NCI-H2227 (cell line): Measurements from ENCODE around the gene APOC3.
"Not testable (repeated sequence)": the region's sequence is repeated elsewhere in the genome, so short reads cannot be mapped to it uniquely, and the experiment has no call there.

Source experiments
- DNase-seq: peaks from one replicate; lab custom pipeline; 2025; ENCODE audit not compliant: unreplicated experiment; lab: John Stamatoyannopoulos, UW

Gene APOC3

DNA sequence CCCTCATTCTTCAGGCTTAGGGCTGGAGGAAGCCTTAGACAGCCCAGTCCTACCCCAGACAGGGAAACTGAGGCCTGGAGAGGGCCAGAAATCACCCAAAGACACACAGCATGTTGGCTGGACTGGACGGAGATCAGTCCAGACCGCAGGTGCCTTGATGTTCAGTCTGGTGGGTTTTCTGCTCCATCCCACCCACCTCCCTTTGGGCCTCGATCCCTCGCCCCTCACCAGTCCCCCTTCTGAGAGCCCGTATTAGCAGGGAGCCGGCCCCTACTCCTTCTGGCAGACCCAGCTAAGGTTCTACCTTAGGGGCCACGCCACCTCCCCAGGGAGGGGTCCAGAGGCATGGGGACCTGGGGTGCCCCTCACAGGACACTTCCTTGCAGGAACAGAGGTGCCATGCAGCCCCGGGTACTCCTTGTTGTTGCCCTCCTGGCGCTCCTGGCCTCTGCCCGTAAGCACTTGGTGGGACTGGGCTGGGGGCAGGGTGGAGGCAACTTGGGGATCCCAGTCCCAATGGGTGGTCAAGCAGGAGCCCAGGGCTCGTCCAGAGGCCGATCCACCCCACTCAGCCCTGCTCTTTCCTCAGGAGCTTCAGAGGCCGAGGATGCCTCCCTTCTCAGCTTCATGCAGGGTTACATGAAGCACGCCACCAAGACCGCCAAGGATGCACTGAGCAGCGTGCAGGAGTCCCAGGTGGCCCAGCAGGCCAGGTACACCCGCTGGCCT is 641 bp downstream of the APOC3 start:
- no peak for DNase-seq

DNA sequence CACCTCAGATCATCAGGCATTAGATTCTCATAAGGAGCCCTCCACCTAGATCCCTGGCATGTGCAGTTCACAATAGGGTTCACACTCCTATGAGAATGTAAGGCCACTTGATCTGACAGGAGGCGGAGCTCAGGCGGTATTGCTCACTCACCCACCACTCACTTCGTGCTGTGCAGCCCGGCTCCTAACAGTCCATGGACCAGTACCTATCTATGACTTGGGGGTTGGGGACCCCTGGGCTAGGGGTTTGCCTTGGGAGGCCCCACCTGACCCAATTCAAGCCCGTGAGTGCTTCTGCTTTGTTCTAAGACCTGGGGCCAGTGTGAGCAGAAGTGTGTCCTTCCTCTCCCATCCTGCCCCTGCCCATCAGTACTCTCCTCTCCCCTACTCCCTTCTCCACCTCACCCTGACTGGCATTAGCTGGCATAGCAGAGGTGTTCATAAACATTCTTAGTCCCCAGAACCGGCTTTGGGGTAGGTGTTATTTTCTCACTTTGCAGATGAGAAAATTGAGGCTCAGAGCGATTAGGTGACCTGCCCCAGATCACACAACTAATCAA is 2.2 kb downstream of the APOC3 start:
- DNase-seq: no peak

DNA sequence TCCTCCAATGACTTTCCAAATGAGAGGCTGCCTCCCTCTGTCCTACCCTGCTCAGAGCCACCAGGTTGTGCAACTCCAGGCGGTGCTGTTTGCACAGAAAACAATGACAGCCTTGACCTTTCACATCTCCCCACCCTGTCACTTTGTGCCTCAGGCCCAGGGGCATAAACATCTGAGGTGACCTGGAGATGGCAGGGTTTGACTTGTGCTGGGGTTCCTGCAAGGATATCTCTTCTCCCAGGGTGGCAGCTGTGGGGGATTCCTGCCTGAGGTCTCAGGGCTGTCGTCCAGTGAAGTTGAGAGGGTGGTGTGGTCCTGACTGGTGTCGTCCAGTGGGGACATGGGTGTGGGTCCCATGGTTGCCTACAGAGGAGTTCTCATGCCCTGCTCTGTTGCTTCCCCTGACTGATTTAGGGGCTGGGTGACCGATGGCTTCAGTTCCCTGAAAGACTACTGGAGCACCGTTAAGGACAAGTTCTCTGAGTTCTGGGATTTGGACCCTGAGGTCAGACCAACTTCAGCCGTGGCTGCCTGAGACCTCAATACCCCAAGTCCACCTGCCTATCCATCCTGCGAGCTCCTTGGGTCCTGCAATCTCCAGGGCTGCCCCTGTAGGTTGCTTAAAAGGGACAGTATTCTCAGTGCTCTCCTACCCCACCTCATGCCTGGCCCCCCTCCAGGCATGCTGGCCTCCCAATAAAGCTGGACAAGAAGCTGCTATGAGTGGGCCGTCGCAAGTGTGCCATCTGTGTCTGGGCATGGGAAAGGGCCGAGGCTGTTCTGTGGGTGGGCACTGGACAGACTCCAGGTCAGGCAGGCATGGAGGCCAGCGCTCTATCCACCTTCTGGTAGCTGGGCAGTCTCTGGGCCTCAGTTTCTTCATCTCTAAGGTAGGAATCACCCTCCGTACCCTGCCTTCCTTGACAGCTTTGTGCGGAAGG is 2.9 kb downstream of the APOC3 start:
- no peak for DNase-seq

DNA sequence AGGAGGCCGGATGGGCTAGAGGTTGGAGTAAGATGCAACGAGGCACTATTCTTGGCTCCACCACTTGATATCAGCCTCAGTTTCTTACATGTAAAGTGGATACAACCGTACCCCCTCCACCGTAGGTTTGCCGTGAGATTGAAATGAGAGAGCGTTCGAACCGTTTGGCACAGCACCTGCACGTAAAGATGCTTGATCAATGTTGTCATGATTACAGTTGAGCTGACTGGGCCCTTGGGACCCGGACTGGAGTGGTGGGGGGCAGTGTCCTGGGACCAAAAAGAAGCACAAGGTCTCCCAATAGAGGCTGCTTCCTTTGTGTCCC is 3.7 kb downstream of the APOC3 start:
- DNase-seq: no peak

DNA sequence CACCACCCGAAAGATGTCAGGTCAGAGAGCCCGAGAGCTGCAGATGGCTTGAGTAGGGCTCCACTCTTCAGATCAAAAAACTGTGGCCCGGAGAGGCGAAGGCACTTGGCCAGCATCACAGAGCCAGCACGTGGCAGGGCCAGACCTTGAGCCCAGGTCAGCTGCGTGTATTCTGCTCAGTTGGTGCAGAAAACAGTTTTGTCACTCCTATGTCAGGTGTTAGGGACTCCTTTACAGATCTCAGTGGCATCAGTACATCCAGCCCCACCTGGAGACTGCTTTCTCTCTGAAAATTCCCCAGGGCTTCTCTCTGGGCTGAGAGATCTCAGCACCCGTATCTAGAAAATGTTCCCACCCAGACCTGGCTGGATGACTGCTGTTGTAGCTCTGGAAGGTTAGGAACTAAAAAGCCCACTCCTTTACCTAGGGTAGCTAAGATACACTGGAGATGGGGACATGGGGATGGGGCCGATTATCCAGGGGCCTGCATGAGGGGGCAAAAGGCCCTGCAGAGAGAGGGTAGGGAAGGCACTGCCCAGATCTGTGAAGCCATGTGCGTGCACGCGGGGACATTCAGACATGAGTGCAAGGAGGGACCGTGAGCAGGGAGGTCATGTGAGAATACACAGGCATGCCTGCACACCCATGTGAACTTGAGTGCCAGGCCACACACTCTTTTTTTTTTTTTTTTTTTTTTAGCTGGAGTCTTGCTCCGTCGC is 4.3 kb downstream of the APOC3 start:
- no peak for DNase-seq

DNA sequence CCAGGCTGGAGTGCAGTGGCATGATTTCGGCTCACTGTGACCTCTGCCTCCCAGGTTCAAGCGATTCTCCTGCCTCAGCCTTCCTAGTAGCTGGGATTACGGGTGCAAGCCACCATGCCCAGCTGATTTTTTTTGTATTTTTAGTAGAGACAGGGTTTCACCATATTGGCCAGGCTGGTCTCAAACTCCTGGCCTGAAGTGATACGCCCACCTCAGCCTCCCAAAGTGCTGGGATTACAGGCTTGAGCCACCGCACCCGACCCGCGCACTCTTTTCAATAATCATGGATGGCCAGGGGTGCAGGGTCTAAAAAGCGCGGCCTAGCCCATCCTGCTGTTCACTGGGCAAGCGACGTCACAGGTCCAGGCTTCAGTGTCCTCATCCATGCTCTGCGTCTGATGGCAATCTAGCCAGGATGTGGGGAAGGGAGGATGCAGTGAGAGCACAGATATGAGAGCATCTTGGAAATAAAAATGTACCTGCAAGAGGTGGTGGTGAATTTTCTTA is 4.9 kb downstream of the APOC3 start:
- not testable (repeated sequence) for DNase-seq

DNA sequence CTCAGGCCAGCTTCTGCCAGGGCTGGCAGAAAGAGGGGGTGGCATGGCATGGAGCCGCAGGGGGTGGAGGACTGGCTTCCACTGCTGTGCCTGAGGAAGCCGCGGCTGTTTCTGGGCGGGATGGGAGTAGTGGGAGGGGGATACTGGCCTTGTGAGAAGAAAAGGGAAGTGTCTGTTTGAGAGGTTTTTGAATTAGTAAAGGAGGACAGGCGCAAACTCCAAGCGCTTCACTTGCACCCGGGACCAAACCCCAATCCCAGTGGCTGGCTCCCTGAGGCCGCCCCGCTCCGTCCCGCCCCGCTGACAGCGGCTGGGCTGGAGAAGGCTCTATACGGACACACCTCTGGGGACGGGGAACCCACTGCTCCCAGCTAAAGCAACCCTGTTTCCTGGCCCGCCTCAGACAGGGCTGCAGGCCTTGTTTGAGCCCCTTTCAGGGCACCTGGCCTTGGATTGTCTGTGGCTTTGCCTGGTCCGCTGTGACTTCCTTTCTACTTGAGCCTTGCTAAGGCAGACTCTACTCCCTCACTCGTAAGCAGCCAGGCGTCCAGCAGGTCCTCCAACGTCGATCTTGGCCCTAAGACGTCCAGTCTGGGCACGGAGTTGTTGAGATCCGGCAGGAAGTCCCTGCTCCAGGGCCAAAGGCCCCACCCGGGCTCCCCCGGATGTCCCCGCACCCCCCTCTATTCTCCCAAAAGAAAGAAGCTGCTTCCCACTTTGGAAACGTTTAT is 5.5 kb downstream of the APOC3 start:
- DNase-seq: peak; percentile 43

DNA sequence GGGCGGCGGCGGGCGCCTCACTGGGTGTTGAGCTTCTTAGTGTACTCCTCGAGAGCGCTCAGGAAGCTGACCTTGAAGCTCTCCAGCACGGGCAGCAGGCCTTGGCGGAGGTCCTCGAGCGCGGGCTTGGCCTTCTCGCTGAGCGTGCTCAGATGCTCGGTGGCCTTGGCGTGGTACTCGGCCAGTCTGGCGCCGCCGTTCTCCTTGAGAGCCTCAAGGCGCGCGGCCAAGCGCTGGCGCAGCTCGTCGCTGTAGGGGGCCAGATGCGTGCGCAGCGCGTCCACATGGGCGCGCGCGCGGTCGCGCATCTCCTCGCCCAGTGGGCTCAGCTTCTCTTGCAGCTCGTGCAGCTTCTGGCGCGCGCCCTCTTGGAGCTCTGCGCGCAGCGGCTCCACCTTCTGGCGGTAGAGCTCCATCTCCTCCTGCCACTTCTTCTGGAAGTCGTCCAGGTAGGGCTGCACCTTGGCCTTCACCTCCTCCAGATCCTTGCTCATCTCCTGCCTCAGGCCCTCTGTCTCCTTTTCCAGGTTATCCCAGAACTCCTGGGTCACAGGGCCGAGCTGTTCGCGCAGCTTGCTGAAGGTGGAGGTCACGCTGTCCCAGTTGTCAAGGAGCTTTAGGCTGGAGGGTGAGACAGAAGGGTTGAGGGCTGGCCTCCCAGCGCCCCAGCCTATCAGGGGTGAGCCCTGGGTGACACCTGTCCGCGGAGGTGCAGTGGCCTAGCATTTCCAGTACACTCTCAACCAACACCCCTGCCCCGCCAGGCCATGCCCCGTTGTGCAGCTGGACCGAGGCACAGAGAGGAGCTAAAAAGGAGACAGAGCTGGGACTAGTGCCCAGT is 6.3 kb downstream of the APOC3 start:
- peak; percentile 96 for DNase-seq

DNA sequence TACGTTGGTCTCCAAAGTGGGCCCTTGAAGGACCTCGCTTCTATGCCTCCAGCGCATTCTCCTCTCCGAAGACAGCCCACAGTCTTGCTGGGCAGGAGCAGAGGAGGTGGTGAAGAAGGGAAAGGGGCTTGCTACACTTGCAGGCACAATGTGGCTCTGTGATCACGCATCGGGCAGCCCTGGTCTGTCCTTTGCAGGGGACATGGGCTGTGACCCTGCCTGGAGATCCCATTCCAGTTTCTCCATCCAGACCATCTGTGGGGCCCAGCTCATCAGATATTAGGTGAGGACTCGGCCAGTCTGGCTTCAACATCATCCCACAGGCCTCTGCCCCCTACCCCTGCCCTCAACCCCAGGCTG is 6.9 kb downstream of the APOC3 start:
- DNase-seq: no peak

DNA sequence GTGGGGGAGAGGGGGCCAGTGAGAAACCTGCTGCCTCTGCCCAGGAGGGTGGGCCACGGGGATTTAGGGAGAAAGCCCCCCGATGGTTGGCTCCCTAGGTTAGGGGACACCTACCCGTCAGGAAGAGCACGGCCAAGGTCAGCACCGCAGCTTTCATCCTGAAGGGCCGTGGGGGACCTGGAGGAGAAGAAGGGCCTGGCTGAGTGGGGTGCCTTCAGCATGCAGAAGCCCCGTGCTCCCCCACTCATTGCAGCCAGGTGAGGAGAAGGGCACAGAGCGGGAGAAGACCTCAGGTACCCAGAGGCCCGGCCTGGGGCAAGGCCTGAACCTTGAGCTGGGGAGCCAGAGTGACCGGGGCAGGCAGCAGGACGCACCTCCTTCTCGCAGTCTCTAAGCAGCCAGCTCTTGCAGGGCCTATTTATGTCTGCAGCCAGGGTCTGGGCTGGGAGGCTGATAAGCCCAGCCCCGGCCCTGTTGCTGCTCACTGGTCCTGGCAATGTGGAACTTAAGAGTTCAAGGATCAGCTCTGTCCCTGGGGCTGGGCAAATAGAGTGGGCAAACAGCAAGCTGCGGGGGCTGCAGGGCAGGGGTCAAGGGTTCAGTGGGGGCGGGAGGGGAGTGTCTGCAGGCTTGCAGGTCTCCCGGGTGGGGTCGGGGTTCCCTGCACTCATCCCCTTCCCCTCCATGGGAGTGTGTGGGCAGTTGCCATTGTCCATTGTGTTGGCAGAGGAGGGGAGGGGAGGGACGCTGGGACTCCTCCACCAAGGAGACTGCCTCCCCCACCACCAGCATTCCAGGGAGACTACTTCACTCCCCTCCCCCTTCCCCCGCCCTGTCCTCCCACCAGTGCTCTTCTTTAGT is 7.8 kb downstream of the APOC3 start, which contains the start of gene APOA1:
Gene APOA1, minus strand, starts transcription at position 392 of the 861 bp plus-strand sequence. Its CDS starts 235 bp downstream, at position 157.
- no peak for DNase-seq

DNA sequence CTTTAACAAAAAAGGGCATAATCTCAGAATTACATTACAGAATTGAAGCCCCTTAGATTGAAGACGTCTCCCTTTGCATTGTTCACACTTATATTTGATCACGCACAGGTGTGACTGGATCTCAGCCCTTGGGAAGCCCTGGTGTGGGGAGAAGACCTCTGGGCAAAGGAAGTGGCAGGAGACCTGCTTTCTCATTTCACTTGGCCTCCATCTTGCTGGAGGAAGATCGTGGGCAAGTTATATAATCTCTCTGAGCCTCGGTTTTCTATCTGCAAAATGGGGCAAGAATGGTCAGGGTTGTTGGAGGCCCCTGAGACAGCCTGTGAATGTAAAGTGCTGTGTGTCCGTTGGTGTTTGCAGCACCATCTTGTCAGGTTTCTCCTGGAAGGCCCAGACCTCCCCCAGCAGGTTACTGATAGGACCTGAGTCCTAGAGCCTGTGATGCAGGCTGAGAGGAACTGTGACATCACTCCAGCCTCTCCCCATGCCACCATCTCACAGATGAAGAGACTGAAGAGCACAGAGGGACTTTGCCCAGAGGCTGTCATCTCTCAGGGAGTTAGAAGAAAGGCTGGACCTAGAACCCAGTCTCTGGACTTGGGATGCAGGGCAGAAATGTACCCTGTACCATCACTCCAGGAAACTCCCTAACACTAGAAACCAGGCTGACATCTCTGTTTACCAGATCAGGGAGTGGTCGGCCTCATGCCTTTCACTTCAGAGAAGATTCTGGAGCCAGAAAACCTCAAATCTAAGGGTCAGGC is 8.8 kb downstream of the APOC3 start:
- DNase-seq: no peak

DNA sequence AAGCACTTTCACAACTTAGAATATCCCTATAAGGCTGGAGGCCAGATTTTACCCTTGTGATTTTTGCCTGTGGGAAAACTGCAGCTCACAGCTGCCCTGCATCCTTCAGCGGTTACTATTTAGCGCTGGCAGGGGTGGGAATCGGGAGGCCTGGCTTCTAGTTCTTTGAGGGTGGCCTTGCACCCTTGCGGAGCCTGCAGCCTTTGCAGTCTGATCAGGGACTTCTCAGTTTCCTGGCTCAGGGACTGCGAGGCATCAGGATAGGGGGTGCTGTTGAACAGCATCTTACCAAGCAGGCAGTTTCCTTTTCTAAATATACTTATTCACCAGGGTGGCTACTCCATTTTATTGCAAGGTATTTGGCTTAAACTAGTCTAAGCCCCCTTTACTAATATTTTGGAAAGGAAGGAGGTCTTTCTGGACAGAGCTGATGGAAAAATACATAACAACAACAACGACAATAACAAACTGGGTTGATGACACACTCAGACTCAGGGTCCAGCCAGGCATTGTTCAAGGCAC is 10.6 kb downstream of the APOC3 start:
- no peak for DNase-seq

DNA sequence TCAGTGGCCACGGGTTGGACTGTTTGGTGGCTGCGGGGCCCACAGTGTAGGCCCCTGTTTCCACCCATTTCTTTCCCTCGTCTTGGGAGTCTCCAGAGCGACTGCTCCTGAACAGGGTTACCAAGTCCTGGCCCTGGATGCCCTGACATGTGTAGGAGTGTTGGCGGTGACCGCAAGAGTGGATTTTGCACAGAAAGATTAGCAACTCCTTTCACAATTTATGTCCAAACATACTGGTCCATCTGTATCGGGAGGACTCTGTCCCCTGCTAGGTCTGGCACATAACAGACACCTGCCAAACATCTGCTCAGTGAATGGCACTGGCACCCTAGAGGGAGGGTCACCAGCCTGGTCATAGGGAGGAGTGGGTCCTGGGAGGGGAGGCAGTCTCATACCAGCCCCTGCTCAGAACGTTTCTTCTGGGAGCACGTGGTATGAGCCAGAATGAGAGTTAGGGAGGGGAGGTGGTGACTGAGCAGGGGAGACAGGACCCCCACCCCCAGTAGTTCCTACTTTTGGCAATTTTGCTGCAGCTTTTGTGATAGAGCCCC is 11.1 kb downstream of the APOC3 start:
- no peak for DNase-seq

DNA sequence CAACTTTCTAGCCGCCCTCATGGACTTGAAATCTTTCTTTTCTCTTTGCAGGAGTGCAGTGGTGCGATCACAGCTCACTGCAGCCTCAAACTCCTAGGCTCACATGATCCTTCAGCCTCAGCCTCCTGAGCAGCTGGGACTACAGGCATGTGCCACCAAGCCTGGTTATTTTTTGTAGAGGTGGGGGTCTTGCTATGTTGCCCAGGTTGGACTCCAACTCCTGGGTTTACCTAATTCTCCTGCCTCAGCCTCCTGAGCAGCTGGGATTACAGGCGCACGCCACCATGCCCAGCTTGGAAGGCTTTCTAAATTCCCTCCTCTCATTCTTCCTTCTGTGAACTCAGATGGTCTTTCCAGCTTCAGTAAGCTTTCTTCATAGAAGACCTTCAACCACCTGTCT is 12.4 kb downstream of the APOC3 start:
- no peak for DNase-seq

DNA sequence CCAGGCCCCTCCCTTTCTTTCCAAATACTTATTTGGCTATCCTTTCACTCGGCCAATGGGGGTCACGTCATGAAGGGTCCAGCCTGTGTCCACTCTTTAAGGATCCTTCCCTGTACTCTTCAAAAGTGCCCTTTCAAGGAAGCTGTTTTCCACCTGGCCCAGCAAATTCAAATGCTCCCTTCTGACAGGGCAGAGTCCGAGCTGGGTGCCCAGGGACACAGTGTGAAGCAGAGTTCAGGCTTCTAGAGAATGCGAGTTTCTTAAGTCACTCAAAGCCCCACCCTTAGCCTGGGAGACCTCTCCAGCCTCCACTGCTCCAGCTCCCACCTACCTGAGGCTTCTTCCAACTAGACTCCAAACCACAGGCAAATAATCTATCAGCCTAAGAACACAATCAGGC is 13.2 kb downstream of the APOC3 start:
- no peak for DNase-seq

DNA sequence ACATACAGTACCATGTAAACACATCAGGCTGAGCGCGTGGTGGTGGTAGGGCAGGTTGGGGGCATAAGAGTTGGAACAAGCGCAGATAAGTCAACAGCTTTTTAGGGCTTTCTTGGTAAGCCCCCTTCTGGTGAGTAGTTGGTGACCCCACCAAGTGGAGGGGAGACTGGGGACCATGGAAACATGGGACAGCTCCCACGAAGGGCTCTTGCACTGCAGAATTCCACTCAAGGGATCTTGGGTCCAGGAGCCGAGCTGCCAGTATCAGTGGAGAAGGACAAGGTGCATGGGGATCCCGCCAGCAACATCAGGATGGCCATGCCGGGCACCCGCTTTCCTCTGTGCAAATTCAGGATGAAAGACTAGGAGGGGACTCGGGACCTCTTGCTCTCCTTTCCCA is 14.0 kb downstream of the APOC3 start:
- DNase-seq: no peak

DNA sequence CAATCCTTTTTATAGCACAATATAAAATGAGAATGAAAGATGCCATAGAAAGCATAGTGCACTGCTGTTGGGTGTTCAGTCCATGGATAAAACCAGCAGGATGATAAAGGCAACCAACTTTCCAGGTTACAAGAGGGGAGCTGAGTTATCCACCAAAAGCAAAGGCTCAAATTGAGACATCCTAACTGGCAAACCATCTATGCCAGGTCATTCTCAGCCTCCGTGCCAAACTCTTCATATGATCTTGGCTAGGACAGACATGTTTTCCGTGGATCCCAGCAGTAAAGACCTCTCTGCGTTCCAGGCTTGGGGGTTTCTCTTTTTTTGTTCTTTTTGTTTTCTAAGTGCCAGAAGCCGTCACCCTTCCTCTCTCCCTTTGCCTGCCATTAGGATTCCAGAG is 15.0 kb downstream of the APOC3 start:
- DNase-seq: no peak
